ENCODE results near the gene NUDT19. TPM values are rescaled to one million over a fixed set of nuclear protein-coding genes. Genes with fewer than 3 reads are reported as not detected.

NUDT19 gene
- total and polyA plus RNA-seq, 10 of the 15 experiments (the other 5 are each of a cell fraction or from before 2014, with no cell fraction given) = 8.5 to 31.0 (median 17.0) TPM

DNA sequence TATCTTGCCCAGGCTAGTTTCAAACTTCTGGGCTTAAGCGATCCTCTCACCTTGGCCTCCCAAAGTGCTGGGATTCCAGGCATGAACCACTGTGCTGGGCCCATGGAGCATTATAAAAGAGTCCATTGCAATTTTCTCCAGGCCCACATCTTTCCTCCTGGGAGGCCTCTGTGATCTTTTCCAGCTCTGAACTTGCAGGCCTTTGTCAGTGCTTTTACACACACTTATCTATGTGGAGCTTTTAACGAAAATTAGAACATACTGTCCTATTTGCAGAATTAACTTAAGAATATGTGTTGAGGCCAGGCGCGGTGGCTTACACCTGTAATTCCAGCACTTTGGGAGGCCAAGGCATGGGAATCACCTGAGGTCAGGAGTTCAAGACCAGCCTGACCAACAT, 51.8 kb downstream of the NUDT19 start (continued):
- TF ChIP-seq REST (IDR thresholded peaks at IDR 0.05; ENCODE audit: low read depth, low read length) (no peak), LARP7 (IDR thresholded peaks at IDR 0.05) (no peak)

DNA sequence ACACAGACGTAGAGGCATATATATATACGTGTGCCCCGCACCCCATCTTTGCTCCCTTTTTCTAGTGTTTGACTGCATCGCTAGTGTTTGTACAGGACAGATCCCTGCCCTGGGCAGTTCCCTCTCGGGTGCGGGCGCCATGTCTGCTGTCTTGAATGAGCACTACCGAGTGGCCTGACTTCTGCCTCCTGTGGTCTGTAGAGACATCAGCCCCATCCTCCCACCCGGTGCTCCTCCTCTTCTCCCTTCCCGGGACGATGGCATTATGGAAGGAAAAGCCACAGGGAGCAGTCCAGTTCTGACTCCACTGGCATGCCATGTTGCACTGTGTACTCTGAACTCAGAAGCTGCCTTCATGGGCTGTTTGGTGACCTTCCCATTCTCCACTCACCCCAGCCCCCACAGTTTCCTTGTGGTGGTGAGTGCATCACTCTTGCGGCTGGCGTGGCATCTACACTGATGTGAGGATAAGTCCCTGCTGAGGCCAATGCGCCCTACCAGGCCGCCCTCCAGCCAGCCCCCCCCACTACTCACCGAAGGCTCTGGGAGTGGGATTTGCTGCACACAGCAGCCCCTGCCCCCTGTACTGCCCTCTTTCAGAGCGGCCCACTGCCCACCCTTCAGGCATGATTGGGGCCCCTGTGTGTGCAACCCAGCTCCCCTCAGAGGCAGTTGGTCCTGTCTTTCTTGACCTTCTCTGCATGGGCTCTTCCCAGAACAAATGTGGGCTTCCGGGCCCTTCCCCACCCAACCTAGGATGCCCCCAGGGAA, 53.1 kb downstream of the NUDT19 start:
- BruUV-seq (replicated peaks) = no TSS peak
- CTCF ChIA-PET = no interaction called here
- SMC1A ChIA-PET (ENCODE audit: uncharacterized antibody, unreplicated experiment) = no interaction called here
- ATAC-seq (no peak), FAIRE-seq (no peak), DNase-seq (ENCODE audit: low read depth, low spot score) (no peak)
- no peaks in the 10 kb centered on the region for H3K79me2 ChIP-seq (ENCODE audit: control insufficient read depth, insufficient read depth, low read length)
- no peak overlapping the region for H3K27ac ChIP-seq (ENCODE audit: control insufficient read depth, insufficient read depth)
- H3K4me2 ChIP-seq (ENCODE audit: control insufficient read depth, insufficient read depth) = no peak overlapping the region
- no peak overlapping the region for H2AFZ ChIP-seq (ENCODE audit: control insufficient read depth, low read depth, low read length)
- no peaks in the 10 kb centered on the region for H3K27me3 ChIP-seq (replicated peaks in 1 of 2; ENCODE audit: control insufficient read depth in 2 of 2, insufficient read depth in 2 of 2, low read length in 1 of 2)
- POLR2A ChIA-PET = no interaction called here
- no peaks in the 10 kb centered on the region; the same call in 2 of the 3 replicates for H3K9me3 ChIP-seq (replicated peaks; ENCODE audit: control insufficient read depth, insufficient read depth, low read length)
- TF ChIP-seq E2F8 (IDR thresholded peaks at IDR 0.05; ENCODE audit: low read depth, partially characterized antibody) = no peak
- no peak for TF ChIP-seq MYB (IDR thresholded peaks at IDR 0.05; ENCODE audit: borderline replicate concordance, low read depth, low read length)
- H4K20me1 ChIP-seq (ENCODE audit: control insufficient read depth, insufficient read depth) = no peaks in the 10 kb centered on the region
- no peak overlapping the region for H3K4me3 ChIP-seq
- WGBS (ENCODE audit: insufficient coverage, insufficient replicate concordance, low lambda C conversion rate, missing lambda C conversion rate) = 89% methylated on average over 18 of the region's 18 CpGs
- in situ Hi-C loops (cut with MboI) = no loop called here
- H3K9ac ChIP-seq (ENCODE audit: control insufficient read depth, insufficient read depth, low read length) = no peak overlapping the region
- RAD21 ChIA-PET (ENCODE audit: unreplicated experiment) = no interaction called here
- H3K36me3 ChIP-seq (ENCODE audit: control insufficient read depth in 2 of 2, insufficient read depth in 2 of 2, low read length in 1 of 2) = no peaks in the 10 kb centered on the region
- H3K4me1 ChIP-seq (ENCODE audit: control insufficient read depth, insufficient read depth, low read length) = peaks cover 6% of the 10 kb centered on the region
- intact Hi-C loops (cut with micrococcal nuclease; ENCODE audit: unreplicated experiment) = no loop called here
